Measurements from ENCODE around the gene SAPCD1. TPM values are rescaled to one million over a fixed set of nuclear protein-coding genes. Genes with fewer than 3 reads are reported as not detected.

The SAPCD1 gene
- total and polyA plus RNA-seq, 2 donors from 2014 or later: 6.5 to 6.8 TPM

DNA sequence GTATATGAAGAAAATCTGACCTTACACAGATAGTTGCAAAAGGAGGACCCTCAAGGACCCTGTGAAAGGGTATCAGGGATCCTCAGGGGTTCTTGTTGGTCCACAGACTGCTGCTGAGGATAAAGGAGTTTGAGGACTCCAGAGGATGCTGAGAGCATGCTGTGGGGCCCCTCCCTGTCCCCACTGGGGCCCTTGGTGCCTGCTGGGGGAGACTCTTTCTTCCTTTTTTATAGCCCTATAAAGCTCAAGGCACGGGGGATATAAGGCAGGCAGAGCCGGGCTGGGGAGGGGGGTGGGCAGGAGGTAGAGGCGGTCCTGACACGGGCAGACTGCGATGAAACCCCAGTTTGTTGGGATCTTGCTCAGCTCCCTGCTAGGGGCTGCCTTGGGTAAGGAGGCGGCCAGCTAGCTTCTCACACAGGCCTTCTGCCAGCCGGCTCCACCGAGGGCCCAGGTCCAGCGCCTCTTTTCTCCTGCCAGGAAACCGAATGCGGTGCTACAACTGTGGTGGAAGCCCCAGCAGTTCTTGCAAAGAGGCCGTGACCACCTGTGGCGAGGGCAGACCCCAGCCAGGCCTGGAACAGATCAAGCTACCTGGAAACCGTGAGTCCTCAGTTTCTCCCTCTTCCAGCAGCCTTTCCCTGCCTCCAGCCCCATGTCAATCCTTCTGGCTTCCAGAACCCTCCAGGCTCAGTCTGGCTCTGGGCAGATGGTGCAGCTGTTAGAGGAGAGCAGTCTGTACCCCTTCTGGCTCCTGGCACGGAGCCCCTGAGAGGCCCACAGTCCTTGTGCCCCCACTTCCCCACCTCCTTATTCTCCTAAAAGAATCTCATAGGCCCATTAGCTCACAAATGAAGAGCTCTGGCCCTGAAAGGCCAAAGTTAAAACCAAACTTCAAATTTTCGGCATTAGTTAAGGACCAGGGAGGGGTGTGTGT, 47.2 kb upstream of the SAPCD1 start, which contains the start of gene LY6G6D:
TSS of gene LY6G6D (plus strand) at position 327 of the 937 bp plus-strand sequence. CDS start at position 335, 8 bp downstream.
- H3K27ac ChIP-seq (ENCODE audit: low read depth in 2 of 2, low read length in 2 of 2): no peak within 1 kb of the TSS
- FAIRE-seq (no peak), DNase-seq (no peak)
- H3K4me3 ChIP-seq (ENCODE audit: low read length in 3 of 3): no peak within 1 kb of the TSS
- no peaks in the 10 kb centered on the region for H3K27me3 ChIP-seq (ENCODE audit: control insufficient read depth, insufficient read depth, low read length)
- H3K9ac ChIP-seq (ENCODE audit: low read length in 3 of 3): no peak within 1 kb of the TSS
- no peaks in the 10 kb centered on the region for H3K36me3 ChIP-seq (ENCODE audit: control insufficient read depth in 2 of 3, insufficient read depth in 3 of 3, low read length in 3 of 3)
- intact Hi-C loops (cut with DNase I): no loop called here
- no peaks in the 10 kb centered on the region for H3K9me3 ChIP-seq (ENCODE audit: control insufficient read depth in 2 of 3, insufficient read depth in 1 of 3, low read length in 3 of 3)
- TF ChIP-seq, protein P1, sequence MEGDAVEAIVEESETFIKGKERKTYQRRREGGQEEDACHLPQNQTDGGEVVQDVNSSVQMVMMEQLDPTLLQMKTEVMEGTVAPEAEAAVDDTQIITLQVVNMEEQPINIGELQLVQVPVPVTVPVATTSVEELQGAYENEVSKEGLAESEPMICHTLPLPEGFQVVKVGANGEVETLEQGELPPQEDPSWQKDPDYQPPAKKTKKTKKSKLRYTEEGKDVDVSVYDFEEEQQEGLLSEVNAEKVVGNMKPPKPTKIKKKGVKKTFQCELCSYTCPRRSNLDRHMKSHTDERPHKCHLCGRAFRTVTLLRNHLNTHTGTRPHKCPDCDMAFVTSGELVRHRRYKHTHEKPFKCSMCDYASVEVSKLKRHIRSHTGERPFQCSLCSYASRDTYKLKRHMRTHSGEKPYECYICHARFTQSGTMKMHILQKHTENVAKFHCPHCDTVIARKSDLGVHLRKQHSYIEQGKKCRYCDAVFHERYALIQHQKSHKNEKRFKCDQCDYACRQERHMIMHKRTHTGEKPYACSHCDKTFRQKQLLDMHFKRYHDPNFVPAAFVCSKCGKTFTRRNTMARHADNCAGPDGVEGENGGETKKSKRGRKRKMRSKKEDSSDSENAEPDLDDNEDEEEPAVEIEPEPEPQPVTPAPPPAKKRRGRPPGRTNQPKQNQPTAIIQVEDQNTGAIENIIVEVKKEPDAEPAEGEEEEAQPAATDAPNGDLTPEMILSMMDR (IDR thresholded peaks at IDR 0.05; ENCODE audit: borderline replicate concordance, extremely low read depth, insufficient read depth): no peak
- no peaks in the 10 kb centered on the region for H3K4me1 ChIP-seq (ENCODE audit: control insufficient read depth in 2 of 3, insufficient read depth in 2 of 3, low read depth in 1 of 3, low read length in 3 of 3)

DNA sequence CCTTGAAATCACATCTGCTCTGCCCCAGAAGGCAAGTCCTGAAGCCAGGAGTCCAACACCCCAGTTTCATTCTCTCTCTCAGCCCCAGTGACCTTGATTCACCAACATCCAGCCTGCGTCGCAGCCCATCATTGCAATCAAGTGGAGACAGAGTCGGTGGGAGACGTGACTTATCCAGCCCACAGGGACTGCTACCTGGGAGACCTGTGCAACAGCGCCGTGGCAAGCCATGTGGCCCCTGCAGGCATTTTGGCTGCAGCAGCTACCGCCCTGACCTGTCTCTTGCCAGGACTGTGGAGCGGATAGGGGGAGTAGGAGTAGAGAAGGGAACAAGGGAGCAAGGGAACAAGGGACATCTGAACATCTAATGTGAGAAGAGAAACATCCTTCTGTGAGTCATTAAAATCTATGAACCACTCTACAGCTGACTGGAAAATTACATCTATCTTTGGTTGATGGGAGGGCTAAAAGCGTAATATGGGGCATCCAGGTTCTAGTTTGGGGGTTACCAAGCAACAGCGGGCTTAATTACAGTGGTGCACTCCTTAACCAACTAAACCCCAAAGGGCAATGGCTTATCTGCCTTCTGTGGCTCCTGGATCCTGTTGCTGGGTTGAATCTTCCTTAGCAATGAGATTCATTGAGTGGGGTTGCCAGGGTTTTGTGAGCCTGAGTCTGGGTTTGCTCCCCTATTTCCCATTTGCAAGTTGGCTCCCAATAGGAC, 44.8 kb upstream of the SAPCD1 start:
- Histone ChIP-seq H3K4me3 (ENCODE audit: low read length in 3 of 3) (no peak overlapping the region), H3K9me3 (ENCODE audit: control insufficient read depth in 2 of 3, insufficient read depth in 1 of 3, low read length in 3 of 3) (no peaks in the 10 kb centered on the region), H3K27me3 (ENCODE audit: control insufficient read depth, insufficient read depth, low read length) (no peaks in the 10 kb centered on the region), H3K36me3 (ENCODE audit: control insufficient read depth in 2 of 3, insufficient read depth in 3 of 3, low read length in 3 of 3) (no peaks in the 10 kb centered on the region), H3K9ac (ENCODE audit: low read length in 3 of 3) (no peak overlapping the region), H3K27ac (ENCODE audit: low read depth in 2 of 2, low read length in 2 of 2) (no peak overlapping the region), H3K4me1 (ENCODE audit: control insufficient read depth in 2 of 3, insufficient read depth in 2 of 3, low read depth in 1 of 3, low read length in 3 of 3) (no peaks in the 10 kb centered on the region)
- TF ChIP-seq, protein P1 (IDR thresholded peaks at IDR 0.05; ENCODE audit: borderline replicate concordance, extremely low read depth, insufficient read depth): no peak
- FAIRE-seq: no peak
- intact Hi-C loops (cut with DNase I): no loop called here
- peak in 2 of 5 donors; percentile 43 to 47 for DNase-seq

DNA sequence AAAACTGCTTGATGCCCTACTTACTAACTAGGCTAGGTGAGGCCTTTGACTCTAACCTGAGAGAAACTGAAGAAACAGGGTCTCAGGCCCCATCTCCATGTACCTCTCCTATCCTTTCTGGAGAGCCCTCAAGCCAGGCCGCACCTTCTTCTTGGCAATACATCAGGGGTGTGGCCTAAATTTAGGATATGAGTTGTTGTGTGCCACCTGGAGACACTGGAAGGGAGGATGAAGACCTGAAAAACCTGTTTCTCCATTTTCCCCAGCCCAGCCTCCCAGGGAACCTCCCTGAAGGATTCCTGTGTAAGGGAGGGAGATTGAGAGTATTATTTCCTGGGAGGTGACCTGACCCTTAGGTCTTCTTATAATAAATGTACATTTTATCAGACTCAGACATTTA, 44.2 kb upstream of the SAPCD1 start:
- no peaks in the 10 kb centered on the region for H3K9me3 ChIP-seq (ENCODE audit: control insufficient read depth in 2 of 3, insufficient read depth in 1 of 3, low read length in 3 of 3)
- FAIRE-seq: no peak
- H3K27ac ChIP-seq (ENCODE audit: low read depth in 2 of 2, low read length in 2 of 2): no peak overlapping the region
- intact Hi-C loops (cut with DNase I): no loop called here
- no peak overlapping the region for H3K4me3 ChIP-seq (ENCODE audit: low read length in 3 of 3)
- no peak for DNase-seq
- TF ChIP-seq, protein P1 (IDR thresholded peaks at IDR 0.05; ENCODE audit: borderline replicate concordance, extremely low read depth, insufficient read depth): no peak
- no peaks in the 10 kb centered on the region for H3K36me3 ChIP-seq (ENCODE audit: control insufficient read depth in 2 of 3, insufficient read depth in 3 of 3, low read length in 3 of 3)
- no peaks in the 10 kb centered on the region for H3K4me1 ChIP-seq (ENCODE audit: control insufficient read depth in 2 of 3, insufficient read depth in 2 of 3, low read depth in 1 of 3, low read length in 3 of 3)
- H3K27me3 ChIP-seq (ENCODE audit: control insufficient read depth, insufficient read depth, low read length): no peaks in the 10 kb centered on the region
- H3K9ac ChIP-seq (ENCODE audit: low read length in 3 of 3): no peak overlapping the region
